Stimulated activated CD4-positive, alpha-beta T cell treated with anti-CD3 and anti-CD28 coated beads, Interleukin-2, amount 100 ng/mL, for 4 hours (primary cell): Measurements from ENCODE around the gene DSCAM.

Experiments used
- DNase-seq: peaks from one replicate; pipeline ENCODE4 v3.0.0-alpha.2; 2020; ENCODE audit warnings: low read depth

DSCAM gene

GRCh38 chr21:40707656-40708244 lies 139.2 kb downstream of the DSCAM start:
- no peak for DNase-seq

- DNase-seq = no peak
Observed at GRCh38 chr21:40706806-40707655, 139.9 kb downstream of the DSCAM start.

- no peak for DNase-seq
Observed at GRCh38 chr21:40706176-40706575, 140.8 kb downstream of the DSCAM start.

GRCh38 chr21:40704141-40704540 lies 142.8 kb downstream of the DSCAM start:
- DNase-seq = no peak

- DNase-seq = no peak
Observed at GRCh38 chr21:40699366-40699765, 147.6 kb downstream of the DSCAM start.

GRCh38 chr21:40696246-40696645 lies 150.7 kb downstream of the DSCAM start:
- no peak for DNase-seq

- no peak for DNase-seq
Observed at GRCh38 chr21:40689840-40690360, 157.1 kb downstream of the DSCAM start.

- no peak for DNase-seq
Observed at GRCh38 chr21:40689217-40689616, 157.7 kb downstream of the DSCAM start.

GRCh38 chr21:40688106-40688864 lies 158.7 kb downstream of the DSCAM start:
- no peak for DNase-seq

- DNase-seq = no peak
Observed at GRCh38 chr21:40687625-40688024, 159.3 kb downstream of the DSCAM start.

- DNase-seq = no peak
Observed at GRCh38 chr21:40686526-40686925, 160.4 kb downstream of the DSCAM start.

GRCh38 chr21:40685141-40685540 lies 161.8 kb downstream of the DSCAM start:
- no peak for DNase-seq

- no peak for DNase-seq
Observed at GRCh38 chr21:40684726-40685125, 162.2 kb downstream of the DSCAM start.

- no peak for DNase-seq
Observed at GRCh38 chr21:40683349-40683748, 163.6 kb downstream of the DSCAM start.

- DNase-seq = no peak
Observed at GRCh38 chr21:40681164-40681859, 165.6 kb downstream of the DSCAM start.

GRCh38 chr21:40680311-40680710 lies 166.6 kb downstream of the DSCAM start:
- no peak for DNase-seq

- DNase-seq = no peak
Observed at GRCh38 chr21:40678681-40679284, 168.2 kb downstream of the DSCAM start.

GRCh38 chr21:40675017-40675416 lies 171.9 kb downstream of the DSCAM start:
- DNase-seq = no peak

GRCh38 chr21:40672602-40673001 lies 174.4 kb downstream of the DSCAM start:
- no peak for DNase-seq

- DNase-seq = no peak
Observed at GRCh38 chr21:40671716-40672115, 175.2 kb downstream of the DSCAM start.

- DNase-seq = no peak
Observed at GRCh38 chr21:40668555-40669275, 178.2 kb downstream of the DSCAM start.
